GM12864 (cell line): ENCODE data around the gene APH1B.

ENCODE experiments used
- DNase-seq: peaks from one replicate; pipeline ENCODE4 v3.0.0-alpha.2; 2011; ENCODE audit warnings: low read depth
- H3K4me3 ChIP-seq: 2 replicates; pipeline ENCODE4 v1.5.1; 2011; ENCODE audit warnings: mild to moderate bottlenecking, low read depth, low read length, control low read depth
- CTCF ChIP-seq: IDR thresholded peaks from 2 replicates; pipeline ENCODE4 v1.5.1; 2011; ENCODE audit warnings: low read depth, mild to moderate bottlenecking, moderate library complexity, low read length, control low read depth, inconsistent platforms; ENCODE audit errors: missing control alignments

APH1B gene

GRCh38 chr15:63258658-63259057 is 18.7 kb upstream of the APH1B start:
- no peak for DNase-seq
- H3K4me3 ChIP-seq = no peak overlapping the region
- TF ChIP-seq CTCF = no peak

- no peak for TF ChIP-seq CTCF
- no peak overlapping the region for H3K4me3 ChIP-seq
- DNase-seq = no peak
Observed at GRCh38 chr15:63260791-63261190, 16.6 kb upstream of the APH1B start.

GRCh38 chr15:63261311-63261710 is 16.1 kb upstream of the APH1B start:
- no peak overlapping the region for H3K4me3 ChIP-seq
- no peak for DNase-seq
- TF ChIP-seq CTCF = no peak

- no peak overlapping the region for H3K4me3 ChIP-seq
- no peak for TF ChIP-seq CTCF
- no peak for DNase-seq
Observed at GRCh38 chr15:63263519-63263918, 13.9 kb upstream of the APH1B start.

- TF ChIP-seq CTCF = no peak
- DNase-seq = no peak
Observed at GRCh38 chr15:63264688-63265293, 12.6 kb upstream of the APH1B start.

GRCh38 chr15:63274427-63274826 is 3.0 kb upstream of the APH1B start:
- no peak for DNase-seq
- TF ChIP-seq CTCF = no peak
- no peak overlapping the region for H3K4me3 ChIP-seq

More at GRCh38 chr15:63264688-63265293, 12.6 kb upstream of the APH1B start:
- no peak overlapping the region for H3K4me3 ChIP-seq

GRCh38 chr15:63276342-63277037 is 915 bp upstream of the APH1B start:
- no peak for DNase-seq
- H3K4me3 ChIP-seq = peak overlapping the region; percentile 48
- TF ChIP-seq CTCF = no peak
